Measurements from ENCODE around the gene KMT2E.

The KMT2E gene

DNA sequence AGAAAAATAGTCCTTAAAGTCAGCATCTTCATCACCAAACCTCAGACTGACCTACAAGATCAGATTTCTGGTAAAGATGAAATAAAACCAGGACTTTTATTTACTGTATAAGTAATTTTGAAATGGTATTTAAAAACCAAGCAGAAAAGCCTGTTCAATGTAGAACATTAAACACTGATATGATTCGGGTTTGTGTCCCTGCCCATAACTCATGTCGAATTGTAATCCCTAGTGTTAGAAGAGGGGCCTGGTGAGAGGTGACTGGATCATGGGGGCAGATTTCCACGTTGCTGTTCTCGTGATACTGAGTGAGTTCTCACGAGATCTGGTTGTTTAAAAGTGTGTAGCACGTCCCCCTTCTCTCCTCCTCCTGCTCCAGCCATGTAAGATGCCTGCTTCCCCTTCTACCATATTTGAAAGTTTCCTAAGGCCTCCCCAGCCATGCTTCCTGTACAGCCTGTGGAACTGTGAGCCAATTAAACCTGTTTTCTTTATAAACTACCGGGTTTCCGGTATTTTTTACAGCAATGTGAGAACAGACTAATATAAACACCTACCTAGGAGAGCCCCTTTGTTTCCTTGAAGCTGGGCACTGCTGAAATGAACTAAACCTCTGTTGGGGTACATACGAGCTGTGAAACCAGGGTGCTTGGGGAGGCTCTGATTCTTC, 120.1 kb downstream of the KMT2E start:
- DNase-seq: no peak

DNA sequence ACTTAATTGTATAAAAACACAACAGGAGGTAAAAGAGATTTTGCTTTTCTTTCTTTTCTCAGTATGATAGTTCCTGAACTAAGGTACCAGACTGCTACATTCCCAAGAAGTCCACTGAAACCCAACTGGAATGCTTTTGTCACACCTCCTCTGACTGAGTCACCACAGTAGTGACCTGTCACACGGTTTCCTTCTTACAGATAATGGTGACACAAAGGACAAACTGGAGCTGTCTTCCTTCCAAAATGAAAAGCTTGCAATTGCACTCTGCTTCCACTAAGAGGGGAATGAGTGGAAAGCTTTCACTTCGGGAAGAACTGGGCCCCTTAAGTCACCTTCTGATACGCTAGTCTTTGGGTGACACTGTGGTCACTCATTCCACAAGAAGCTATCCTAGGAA, 122.2 kb downstream of the KMT2E start:
- no peak for DNase-seq

GRCh38 chr7:105137898-105138297, 123.9 kb downstream of the KMT2E start:
- DNase-seq: no peak

DNA sequence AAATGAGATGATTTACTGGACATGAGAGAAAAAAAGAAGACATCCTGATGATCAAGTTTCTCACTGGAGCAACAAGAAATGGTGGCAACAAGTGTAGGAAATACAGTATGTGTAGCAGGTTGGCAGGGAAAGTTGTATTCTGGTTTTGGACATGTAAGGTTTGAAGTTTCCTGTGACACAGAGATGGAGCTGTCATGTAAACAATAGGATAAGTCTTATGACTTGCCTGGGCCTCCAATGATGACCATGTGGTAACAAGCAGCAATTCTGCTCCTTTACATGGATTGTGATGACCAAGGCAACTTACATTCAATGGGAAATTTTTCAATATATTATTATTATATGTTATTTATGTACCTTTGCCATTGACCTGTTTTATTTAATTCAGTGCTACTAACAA, 125.4 kb downstream of the KMT2E start:
- no peak for DNase-seq

DNA sequence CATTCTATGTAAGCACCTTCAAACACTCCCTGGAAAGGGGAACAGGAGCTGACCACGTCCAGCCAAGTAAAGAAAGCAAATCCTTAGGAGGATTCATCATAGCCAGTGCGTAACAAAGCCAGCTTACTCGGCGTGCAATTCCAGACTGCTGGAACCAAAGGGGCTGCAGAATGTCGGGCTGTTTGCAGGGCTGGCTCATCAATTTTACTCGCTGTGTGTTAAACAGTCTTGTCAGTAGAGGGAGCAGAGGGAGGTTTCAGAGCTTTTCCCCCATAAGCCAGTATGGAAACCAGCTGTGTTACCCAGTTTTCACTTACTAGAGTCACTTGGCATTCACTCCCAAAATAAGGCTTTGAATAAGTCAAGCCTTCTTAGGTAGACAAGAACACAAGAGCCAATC, 127.1 kb downstream of the KMT2E start:
- DNase-seq: no peak

- no peak for DNase-seq
Observed at GRCh38 chr7:105149827-105150226, 135.8 kb downstream of the KMT2E start.

- DNase-seq: no peak
Observed at GRCh38 chr7:105151152-105151551, 137.1 kb downstream of the KMT2E start.

DNA sequence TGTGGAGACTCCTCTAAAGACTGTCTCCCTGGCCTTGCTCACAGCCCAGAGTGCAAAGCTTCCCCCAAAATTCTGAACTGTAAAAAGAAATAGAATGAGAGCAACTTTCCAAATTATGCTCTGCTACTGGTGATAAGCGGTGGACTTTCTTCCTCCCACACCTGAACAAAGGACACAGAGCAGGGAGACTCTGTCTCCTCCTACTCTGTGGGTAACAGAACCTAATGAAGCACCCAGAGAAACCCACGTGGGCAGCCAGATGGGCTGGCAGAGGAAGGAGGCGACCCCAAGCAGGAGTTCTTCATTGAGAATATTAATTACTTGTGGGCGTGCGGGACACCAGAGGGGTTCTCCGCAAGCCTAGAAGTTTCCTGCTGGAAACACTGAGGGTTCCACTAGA, 139.5 kb downstream of the KMT2E start:
- DNase-seq: no peak

DNA sequence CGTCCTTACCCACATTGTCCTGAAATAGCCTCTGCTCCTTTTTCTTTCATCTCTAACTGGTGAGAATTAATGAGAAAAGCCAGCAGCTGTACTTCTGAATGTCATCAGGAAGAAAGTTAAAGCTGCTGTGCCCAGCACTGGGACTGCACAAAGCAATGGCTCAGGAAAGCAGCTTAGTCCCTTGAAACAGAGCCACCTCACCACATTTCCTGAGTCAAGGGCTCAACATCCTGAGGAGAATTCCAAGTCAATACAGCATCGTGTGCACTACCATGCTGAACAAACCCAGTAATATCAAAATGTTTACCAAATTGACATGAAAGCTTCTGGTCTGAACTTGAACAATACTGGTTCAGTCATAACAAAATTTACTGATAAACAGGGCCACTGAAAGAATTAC, 140.1 kb downstream of the KMT2E start:
- no peak for DNase-seq

DNA sequence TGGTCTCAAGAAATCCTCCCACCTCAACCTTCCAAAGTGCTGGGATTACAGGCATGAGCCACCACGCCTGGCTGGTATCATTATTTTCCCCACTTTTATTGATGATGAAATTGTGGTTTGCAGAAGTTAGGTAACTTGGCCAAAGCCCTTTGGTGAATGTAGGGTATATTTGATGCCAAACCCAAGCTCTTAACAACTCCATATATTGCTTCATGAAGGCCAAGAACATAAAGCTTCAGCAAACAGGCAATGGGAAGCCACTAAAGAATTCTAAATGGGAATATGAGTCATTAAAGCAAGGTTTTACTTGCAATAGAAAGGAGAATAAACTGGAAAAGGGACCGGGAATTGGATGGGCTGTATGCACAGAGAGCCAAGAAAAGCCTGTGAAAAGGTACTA, 142.7 kb downstream of the KMT2E start:
- no peak for DNase-seq

DNA sequence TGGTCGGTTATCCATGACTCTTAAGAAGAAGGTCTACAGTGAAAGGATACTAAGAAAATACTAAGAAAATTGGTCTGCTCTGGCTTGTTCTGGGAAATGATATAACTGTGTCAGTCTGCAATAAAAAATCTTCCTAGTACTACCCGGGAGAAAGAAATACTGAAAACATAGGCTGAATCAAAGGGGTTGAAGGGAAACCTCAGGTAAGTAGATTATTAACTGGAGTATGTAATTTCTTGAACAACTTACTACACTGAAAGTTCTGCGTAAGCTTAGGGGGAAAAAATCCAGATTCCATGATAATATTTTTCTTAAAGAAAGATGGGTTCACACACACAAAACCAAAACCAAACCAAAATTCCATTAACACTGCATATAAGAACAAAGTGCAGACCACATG, 143.3 kb downstream of the KMT2E start:
- no peak for DNase-seq

DNA sequence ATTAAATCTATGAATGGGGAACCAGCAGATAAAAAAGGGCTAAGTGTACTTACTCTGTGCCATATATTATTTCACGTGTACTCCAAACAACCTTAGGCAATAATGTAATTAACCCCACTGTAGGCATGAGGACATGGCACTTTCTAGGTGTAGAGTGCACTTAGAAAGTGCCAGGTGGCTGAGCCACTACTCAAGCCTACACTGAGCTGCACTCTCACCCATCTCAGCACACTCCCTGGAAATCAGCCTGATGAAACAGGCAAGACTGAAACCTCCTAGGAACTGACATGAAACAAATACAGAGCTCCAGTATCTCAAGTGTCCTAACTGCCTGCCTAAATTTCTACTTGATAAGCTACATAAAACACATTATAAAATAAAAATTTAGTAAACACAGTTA, 147.4 kb downstream of the KMT2E start:
- DNase-seq: no peak

Measured in T1000 (cell line).